ENCODE data around the gene DFFB.

DNA sequence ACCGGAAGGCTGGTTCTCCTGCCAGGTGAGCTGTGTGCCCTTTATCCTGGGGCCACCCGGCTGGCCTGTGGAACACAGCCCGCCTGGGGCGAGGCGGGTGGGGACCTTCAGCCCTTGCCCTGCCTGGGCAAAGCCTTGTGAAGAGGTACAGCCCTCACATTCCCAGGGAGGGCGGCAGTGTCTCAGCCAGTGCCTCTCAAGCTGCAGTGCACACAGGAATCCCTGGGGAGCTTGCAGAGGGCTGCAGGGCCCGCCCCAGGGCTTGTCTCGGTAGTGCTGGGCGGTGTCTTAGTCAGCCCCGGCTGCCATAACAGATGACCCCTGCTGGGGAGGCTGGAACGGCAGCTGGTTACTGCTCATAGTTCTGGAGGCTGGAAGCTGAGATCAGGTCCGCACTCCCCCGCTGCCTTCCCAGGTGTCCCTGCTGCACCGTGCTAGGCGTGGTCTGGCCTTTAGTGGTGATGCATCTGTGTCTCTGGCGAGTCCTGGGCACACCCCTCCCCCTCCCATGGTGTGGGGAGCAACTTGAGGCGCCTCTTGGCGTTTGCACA lies 12.6 kb downstream of the DFFB start:
- no peak for TF ChIP-seq CTCF (IDR thresholded peaks at IDR 0.05; ENCODE audit: poor library complexity)
- no peak for TF ChIP-seq EZH2 (IDR thresholded peaks at IDR 0.05; ENCODE audit: borderline replicate concordance)

All from hepatocyte (in vitro differentiated cells).